Kidney glomerular epithelial cell (primary cell): ENCODE results near the gene RARS1.
A peak's percentile ranks its signal among the peaks of the same experiment; 100 is the strongest.

ENCODE experiments used
- DNase-seq: peaks from one replicate; lab custom pipeline; 2025; lab: John Stamatoyannopoulos, UW

RARS1 gene

DNA sequence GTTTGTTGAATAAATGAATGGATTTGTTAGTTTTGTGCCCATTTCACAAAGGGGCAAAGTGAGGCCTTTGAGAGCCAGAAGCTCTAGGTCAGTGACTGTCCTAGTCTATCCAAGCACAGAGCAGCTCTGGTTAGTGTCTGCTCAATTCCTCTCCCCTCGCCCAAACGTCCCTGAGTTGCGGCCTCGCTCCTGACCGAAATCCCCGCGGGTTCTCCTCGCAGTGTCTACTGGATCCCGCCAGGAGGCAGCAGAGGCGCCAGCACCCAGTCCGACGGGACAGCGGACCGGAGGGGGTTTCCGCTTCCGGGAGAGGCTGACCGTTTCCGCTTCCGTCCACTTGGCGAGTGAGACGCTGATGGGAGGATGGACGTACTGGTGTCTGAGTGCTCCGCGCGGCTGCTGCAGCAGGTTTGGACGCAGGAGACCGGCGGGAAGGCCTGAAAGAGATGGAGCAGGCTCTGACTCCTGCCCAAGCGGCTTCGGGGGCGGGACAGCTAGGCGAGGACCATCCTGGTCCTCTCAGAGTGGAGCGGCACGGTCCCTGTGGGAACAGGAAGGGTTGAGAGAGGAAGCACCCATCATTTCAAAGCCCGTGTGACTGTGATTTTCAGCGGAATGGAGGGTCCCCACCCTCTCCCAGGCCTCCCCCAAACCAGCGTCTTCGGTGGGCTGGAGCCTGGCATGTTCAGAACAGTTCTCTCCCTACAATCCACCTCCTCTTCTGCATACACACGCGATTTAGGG lies at the start of gene RARS1:
RARS1 (plus strand) TSS at position 336 of the 744 bp plus-strand sequence; CDS start at position 364, 28 bp downstream.
- peak; percentile 90 for DNase-seq

DNA sequence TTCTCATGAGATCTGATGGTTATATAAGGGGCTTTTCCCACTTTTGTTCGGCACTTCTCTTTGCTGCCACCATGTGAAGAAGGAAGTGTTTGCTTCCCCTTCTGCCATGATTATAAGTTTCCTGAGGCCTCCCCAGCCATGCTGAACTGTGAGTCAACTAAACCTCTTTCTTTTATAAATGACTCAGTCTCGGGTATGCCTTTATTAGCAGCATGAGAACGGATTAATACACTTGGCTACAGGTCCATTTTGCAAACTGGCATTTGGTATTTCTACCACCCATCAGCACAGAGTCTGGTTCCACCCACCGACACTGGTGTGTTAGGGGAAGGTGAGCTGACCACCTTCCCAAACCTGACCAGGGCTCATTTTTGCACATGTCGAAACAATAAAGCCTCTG lies 47.9 kb upstream of the RARS1 start:
- DNase-seq: no peak

DNA sequence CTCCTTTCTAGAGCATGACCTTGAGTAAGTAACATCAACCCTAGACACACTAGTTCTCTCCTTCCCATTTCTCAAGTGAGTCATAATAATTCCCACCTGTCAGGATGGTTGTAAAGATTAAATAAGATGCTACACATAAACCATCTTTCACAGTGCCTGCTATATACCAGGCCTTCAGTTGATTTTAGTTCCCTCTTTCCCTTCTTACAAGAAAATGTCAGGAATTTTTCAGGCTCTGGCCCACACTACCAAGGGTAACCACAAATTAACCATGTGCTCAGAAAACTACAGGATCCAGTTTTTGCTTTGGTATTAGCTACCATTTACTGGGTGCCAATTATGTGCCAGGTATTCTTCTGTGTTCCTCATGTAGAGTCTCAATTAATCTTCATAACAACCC lies 42.7 kb upstream of the RARS1 start:
- DNase-seq: no peak

DNA sequence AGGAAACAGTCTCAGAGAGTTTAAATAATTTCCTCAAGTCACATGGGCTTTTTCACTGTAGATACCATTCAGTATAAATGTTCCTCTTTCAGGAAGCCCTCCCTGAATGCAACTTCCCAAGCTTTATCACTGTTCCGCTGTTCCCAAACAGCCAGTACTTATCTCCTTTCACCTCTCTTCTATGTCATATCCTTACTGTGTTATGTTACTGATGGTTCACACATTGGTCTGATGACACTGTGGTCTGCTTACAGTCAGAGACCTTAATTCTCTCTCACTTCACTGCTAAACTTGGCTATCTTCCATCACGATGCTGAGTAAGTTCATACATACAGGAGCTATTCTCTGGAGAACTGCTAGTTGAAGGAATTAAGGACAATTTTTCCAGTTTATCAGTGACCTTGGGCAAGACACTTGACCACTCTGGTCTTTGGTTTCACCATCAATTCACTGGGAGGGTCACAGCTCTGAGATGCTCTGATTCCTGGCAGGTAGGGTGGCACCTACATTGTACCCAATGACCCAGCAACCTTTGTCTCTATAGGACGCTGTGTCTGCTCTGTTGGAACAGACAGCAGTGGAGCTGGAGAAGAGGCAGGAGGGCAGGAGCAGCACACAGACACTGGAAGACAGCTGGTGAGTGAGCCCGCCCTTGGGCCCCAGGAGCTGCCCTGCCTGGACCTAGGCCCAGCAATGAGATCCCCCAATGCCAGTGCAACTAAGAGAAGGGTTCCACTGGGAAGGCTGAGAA lies 42.1 kb upstream of the RARS1 start:
- DNase-seq: no peak

DNA sequence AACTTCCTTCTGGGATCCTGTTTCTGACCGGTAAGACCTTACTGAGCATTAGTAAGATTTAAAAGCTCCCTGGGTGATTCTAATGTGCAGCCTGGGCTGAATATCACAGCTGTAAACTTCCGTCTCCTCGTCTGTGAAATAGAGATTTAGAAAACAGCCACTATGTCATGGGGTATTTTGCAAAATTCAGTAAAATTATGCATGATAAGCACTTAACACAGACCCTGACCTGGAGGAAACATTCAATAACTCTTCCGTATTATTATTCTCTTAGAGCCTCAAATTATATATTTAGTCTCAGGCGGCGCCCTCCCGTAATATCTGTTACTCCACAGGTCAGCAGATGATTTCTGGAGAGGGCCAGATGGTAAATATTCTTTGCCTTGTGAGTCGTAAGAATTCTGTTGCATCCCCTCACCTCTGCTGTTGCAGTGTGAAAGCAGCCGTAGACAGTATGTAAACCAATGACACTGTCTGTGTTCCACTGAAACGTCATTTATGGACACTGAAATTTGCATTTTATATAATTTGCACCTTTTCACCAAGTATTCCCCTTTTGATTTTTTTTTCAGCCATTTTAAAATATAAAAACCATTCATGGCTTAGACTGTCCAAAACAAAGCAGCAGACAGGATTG lies 39.2 kb upstream of the RARS1 start:
- DNase-seq: no peak

DNA sequence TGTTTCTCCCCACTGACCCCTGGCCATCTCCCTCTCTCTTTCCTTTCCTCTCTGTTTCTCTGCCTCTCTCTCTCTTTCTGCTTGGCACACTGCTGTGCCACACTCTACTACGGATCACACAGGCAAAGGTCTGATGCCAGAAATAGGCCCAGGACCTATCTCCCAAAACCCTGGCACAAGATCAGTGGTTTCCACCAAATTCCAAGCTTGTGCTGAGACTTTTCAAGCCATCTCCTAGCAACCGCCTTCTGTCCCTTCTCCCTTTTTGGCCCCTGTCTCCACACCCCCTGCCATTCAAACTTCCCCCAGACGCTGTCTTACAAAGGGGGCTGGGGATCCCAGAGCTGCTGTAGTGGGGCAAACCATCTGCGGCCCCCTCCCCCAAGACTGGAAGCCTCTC lies 38.5 kb upstream of the RARS1 start:
- DNase-seq: no peak

DNA sequence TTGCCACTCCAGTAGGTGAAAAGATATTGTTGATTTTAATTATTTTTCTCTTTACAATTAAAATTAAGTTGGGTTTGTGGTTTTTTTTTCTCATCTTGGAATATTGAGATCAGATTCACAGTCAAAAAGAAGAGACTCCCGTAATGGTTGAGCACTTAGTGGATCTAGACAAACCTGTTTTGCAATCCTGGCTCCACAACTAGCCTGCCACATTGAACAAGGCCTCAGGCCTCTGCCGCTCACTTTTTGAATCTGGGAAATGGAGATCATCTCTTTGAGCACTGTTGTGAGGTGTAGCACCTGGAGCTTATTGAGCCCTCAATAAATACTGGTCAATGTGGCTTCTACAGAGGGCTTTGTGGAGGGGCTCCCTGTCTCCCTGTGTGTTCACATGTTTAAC lies 37.1 kb upstream of the RARS1 start:
- DNase-seq: no peak

DNA sequence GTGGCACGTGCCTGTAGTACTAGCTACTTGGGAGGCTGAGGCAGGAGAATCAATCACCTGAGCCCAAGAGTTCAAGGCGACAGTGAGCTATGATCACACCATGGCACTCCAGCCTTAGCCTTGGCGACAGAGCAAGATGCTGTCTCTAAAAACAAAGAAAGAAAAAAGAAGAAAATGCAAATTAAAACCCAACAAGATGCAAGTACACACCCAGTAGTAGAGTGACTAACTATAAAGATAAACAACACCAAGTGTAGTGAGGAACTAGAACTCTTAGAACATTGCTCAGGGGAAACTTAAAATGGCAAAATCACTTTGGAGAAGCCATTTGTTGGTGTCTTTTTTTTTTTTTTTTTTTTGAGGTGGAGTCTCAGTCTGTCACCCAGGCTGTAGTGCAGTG lies 34.7 kb upstream of the RARS1 start:
- DNase-seq: no peak

DNA sequence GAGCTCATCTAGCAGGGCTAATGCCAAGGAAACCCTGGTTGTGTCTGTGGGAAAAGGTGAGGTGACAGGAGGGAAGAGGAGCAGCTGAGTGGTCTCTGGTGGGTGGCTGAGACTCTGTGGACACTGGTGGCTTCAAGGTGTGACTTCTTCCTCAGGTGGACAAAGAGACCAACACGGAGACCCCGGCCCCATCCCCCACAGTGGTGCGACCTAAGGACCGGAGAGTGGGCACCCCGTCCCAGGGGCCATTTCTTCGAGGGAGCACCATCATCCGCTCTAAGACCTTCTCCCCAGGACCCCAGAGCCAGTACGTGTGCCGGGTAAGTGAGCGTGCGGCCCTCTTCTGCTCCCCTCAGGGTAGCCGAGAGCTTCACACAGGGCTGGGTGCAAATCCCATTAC lies 31.1 kb upstream of the RARS1 start:
- DNase-seq: no peak

DNA sequence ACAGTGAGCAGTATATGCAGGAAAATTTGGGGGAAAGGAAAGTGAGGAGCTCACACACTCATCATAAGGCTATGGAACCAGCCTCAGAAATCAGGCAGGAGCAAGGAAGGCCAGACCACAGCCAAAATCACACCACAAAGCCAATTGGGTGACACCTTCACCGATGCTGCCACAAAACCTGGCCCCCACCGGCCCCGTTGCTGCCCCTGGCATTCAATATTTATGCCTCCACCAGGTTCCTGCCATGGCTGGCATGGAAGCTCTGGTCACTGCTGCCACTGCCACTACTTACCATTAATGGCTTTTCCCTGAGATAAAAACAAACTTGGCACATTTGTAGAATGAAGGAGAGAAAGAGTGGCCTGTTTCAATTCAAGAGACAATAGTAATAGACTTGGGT lies 28.7 kb upstream of the RARS1 start:
- no peak for DNase-seq

DNA sequence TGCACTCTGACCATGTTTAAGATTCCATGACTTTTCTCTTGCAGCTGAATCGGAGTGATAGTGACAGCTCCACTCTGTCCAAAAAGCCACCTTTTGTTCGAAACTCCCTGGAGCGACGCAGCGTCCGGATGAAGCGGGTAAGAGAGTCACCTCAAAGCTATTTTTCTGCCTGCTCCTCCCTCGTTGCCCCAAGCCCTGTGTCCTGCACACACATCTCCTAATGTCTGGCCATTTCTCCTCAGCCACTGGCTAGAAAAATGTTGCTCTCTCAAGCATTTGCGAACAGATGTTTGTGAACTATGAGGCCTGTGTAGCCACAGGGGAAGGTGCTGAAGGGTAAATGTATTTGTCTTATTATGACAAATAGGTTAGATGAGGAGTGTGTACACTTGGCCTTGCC lies 25.7 kb upstream of the RARS1 start:
- DNase-seq: no peak

DNA sequence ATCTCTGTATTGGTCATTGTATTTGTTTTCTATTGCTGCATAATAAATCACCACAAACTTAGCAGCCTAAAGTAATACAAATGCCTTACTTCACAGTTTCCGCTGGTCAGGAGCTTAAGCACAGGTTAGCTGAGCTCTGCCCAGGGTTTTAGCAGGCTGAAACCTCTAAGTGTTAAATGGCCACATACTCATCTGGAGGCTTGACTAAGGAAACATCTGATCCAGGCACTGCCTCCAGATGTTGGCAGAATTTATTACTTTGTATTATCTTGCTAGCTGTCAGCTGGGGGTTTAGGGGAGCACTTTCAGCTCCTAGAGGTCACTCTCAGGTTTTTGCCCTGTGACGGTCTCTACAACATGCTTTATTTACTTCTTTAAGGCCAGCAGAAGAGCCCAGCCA lies 23.2 kb upstream of the RARS1 start:
- no peak for DNase-seq

DNA sequence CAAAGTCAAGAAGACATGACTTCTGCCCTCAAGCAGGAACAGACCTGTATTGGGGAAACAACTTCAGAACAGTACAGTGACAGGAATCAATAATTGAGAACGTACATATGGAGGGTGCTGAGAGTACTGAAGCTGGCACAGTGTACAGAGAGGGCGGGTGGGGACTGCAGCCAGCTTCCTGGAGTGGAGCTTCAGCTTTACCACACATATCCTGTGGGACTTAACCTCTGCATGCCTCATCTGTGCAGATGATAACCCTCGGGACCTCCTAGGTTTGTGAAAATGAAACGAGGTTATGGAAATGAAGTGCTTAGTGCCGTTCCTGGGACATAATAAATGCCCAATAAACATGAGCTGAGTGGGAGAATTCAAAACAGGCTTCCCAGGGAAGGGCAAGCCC lies 22.1 kb upstream of the RARS1 start:
- DNase-seq: no peak

DNA sequence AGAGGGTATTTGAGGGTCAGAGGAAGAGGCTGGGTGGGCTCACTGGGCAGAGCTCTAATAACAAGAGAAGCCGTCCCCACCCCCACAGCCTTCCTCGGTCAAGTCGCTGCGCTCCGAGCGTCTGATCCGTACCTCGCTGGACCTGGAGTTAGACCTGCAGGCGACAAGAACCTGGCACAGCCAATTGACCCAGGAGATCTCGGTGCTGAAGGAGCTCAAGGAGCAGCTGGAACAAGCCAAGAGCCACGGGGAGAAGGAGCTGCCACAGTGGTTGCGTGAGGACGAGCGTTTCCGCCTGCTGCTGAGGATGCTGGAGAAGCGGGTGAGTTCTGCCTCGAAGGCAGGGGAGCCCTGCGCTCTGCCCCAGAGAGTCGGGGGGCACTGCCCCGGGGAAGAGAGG lies 21.6 kb upstream of the RARS1 start:
- DNase-seq: no peak

DNA sequence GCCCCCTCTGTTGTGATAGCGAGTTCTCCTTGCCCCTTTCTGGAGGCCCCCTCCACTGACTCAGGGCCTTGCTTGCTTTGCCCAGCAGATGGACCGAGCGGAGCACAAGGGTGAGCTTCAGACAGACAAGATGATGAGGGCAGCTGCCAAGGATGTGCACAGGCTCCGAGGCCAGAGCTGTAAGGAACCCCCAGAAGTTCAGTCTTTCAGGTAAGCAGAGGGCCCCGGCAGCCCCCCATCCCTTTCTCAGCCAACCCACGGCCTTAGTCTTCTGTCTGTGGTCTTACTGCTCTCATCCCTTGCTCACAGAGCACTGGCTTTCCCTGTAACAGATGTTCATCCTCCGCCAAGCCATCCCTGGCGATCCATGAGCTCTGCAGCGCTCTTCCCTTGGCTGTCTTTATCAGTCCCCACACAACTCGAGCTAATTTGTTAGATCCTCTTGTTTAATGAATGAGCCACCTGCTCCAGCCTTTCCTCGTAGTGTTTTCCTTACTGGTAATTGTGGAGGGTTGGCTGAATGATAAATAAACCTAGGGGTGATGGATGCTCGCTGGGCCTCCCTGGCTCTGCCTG lies 18.4 kb upstream of the RARS1 start:
- no peak for DNase-seq

DNA sequence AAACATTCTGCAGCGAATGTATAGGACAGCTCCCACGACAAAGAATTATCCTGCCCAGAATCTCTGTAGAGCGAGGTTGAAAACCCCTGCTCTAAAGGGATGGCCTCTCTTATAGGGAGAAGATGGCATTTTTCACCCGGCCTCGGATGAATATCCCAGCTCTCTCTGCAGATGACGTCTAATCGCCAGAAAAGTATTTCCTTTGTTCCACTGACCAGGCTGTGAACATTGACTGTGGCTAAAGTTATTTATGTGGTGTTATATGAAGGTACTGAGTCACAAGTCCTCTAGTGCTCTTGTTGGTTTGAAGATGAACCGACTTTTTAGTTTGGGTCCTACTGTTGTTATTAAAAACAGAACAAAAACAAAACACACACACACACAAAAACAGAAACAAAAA lies 17.4 kb upstream of the RARS1 start:
- peak; percentile 37 for DNase-seq

DNA sequence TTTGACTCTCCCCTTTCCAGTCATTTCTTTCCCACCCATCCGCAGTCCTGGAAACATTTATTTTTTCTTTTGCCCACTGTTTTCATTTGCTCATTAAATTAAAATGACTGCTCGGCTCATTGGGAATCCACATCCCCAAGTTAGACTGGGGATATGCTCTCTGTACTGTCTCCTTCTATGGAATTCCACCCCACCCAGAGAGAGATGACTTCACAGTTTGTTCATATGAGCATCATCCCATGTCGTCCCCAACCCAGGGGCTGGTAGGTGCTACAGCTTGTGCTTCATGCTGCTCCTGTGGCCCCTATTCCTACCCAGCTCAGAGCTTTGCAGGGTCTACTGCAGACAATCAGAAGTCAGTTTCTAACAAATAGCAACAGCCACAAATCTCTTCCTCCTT lies 16.5 kb upstream of the RARS1 start:
- DNase-seq: no peak

DNA sequence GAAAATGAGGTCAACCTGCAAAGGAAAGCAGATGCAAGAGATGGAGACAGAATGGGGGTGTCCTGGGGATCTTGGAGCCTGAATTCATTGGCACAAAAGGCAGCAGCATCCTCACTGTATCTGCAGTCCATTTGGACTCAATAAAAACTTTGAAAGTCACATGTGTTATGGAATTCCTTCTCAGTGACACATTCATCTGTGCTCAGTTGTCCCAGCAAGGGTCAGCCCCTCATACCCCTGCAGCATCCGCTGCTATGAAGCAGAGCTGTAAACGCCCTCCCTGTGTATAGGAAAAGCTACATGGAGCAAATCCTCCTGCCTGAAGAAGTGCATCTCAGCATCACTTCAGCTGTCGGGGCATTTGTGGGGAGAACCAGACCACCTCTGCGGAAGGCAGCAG lies 14.5 kb upstream of the RARS1 start:
- DNase-seq: no peak

DNA sequence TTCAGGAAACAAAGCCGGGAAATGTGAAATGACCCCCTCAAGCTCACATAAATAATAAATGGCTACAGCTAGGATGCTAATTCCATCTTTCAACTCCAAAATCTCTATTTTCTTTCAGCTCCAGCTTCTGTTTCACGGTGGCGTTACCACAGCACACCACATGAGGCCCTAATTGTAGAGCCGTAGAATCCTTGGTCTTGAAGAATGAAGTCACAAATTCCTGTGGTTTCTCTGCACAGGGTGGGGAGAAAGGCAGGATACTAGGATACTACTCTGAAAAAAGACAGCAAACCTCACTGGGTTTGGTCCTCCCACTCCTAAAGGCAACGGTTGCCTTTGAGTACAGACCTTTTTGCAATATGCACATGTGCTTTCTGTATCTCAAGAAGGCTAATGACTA lies 13.9 kb upstream of the RARS1 start:
- DNase-seq: peak; percentile 91

DNA sequence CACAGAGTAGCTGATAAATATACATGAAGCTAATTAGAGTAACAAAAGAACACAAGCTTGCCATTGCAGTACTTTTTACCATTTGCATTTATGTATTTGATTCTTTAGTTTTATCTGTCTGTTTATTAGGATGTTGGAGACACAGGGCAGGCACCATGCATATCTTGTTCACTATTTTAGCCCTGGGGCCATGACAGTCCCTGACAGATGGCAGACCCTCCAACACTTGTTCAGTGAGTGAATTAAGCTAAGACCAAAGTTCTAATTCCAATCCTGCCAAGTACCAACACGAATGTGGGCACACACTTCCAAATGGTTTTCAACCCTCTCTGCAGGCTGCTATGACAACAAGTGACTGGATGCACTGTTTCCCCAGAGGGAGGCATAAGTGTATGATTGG lies 12.0 kb upstream of the RARS1 start:
- DNase-seq: no peak

DNA sequence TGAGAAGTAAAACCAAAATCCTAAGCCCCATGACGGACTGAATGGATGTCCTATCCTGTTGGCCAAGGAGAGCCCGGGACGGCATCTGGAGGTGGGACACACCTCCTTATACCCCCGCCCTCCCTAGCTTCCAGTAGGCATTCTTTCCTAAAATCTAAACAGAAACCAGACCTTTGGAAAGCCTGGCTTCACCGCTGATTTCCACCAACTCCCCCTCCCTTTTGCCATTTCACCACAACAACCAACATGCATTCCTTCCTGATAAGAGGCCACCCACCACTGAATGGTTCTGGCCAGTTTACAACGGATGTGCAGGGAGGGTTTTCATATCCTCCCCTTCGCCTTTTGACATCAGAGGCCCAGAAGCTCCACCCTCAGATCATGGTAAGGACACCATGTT lies 9.2 kb upstream of the RARS1 start:
- no peak for DNase-seq

DNA sequence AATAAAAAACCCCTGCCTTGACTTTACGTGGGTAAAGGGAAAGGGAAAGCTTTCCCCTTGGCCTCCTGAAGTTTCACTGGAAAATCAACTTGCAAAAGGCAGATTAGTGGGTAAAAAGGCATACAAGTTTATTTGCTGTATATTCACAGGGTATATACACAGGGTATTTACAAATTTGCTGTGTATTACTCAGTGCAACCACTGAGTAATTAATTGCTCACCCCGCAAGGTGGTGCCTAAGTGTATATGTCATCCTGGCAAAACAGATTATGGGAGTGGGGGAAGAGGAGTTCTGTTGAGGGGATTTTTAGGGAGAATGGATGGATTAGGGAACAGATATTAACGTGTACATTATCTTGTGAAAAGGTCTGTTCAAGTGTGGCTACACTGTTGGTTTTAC lies 7.1 kb upstream of the RARS1 start:
- DNase-seq: no peak

DNA sequence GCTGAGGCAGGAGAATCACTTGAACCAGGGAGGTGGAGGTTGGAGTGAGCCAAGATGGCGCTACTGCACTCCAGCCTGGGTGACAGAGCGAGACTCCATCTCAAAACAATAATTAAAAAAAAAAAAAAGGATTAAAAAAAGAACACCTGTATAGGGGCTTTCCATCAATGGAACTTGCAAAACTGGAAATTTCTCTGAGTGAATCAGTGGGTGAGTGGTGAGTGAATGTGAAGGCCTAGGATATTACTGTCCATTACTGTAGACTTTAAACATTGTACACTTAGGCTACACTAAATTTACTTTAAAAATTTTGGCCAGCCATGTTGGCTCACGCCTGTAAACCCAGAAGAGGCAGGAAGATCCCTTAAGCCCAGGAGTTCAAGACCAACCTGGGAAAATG lies 5.7 kb upstream of the RARS1 start:
- DNase-seq: no peak
